Measurements from ENCODE around the gene LCE3D. TPM values are rescaled to one million over a fixed set of nuclear protein-coding genes. Genes with fewer than 3 reads are reported as not detected.

Gene LCE3D
- polyA plus RNA-seq, 1 of the 3 experiments (the other 2 are of a cell fraction): not detected

- H3K79me2 ChIP-seq (ENCODE audit: insufficient read depth): no peaks in the 10 kb centered on the region
- peak; percentile 37 for DNase-seq
- no peak overlapping the region for H3K4me3 ChIP-seq (ENCODE audit: low read depth in 2 of 2, low read length in 1 of 2)
- no peaks in the 10 kb centered on the region for H3K27me3 ChIP-seq (ENCODE audit: insufficient read depth)
- TF ChIP-seq, protein P1, sequence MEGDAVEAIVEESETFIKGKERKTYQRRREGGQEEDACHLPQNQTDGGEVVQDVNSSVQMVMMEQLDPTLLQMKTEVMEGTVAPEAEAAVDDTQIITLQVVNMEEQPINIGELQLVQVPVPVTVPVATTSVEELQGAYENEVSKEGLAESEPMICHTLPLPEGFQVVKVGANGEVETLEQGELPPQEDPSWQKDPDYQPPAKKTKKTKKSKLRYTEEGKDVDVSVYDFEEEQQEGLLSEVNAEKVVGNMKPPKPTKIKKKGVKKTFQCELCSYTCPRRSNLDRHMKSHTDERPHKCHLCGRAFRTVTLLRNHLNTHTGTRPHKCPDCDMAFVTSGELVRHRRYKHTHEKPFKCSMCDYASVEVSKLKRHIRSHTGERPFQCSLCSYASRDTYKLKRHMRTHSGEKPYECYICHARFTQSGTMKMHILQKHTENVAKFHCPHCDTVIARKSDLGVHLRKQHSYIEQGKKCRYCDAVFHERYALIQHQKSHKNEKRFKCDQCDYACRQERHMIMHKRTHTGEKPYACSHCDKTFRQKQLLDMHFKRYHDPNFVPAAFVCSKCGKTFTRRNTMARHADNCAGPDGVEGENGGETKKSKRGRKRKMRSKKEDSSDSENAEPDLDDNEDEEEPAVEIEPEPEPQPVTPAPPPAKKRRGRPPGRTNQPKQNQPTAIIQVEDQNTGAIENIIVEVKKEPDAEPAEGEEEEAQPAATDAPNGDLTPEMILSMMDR (IDR thresholded peaks at IDR 0.05): peak; percentile 36; the same call in 1 of the 2 replicates
- TF ChIP-seq CHD2 (IDR thresholded peaks at IDR 0.05; ENCODE audit: low read length, partially characterized antibody) (no peak), TAF1 (IDR thresholded peaks at IDR 0.05; ENCODE audit: borderline replicate concordance, low read depth, low read length) (no peak), RCOR1 (IDR thresholded peaks at IDR 0.05; ENCODE audit: low read length) (no peak)
- POLR2A ChIA-PET: no interaction called here
- H3K4me2 ChIP-seq: no peak overlapping the region
- no peaks in the 10 kb centered on the region for H4K20me1 ChIP-seq (ENCODE audit: insufficient read depth)
- H3K9me3 ChIP-seq: peaks cover 3% of the 10 kb centered on the region; the same call in 1 of the 2 replicates
- no peak overlapping the region for H2AFZ ChIP-seq (ENCODE audit: low read depth)
- no peak overlapping the region for H3K27ac ChIP-seq (ENCODE audit: low read depth in 2 of 2, low read length in 1 of 2)
- H3F3A ChIP-seq (replicated peaks; ENCODE audit: insufficient read depth): no peaks in the 10 kb centered on the region
- no peaks in the 10 kb centered on the region for H3K36me3 ChIP-seq (replicated peaks in 1 of 2; ENCODE audit: control insufficient read depth in 1 of 2, insufficient read depth in 2 of 2, low read length in 1 of 2)
- WGBS (ENCODE audit: low lambda C conversion rate): 7% methylated on average over 14 of the region's 29 CpGs
- CTCF ChIA-PET: interaction anchor here (2.2 kb wide), 1 partner anchor 31 kb away, joined by 7 read pairs; no protein-coding TSS in a partner anchor
- H3K9ac ChIP-seq: no peak overlapping the region
- no peaks in the 10 kb centered on the region for H3K9me2 ChIP-seq
- H3K4me1 ChIP-seq (ENCODE audit: control insufficient read depth in 1 of 2, insufficient read depth in 2 of 2, low read depth in 1 of 2, low read length in 1 of 2): no peaks in the 10 kb centered on the region
Observed at GRCh38 chr1:152623203-152623844, 43.0 kb upstream of the LCE3D start.

DNA sequence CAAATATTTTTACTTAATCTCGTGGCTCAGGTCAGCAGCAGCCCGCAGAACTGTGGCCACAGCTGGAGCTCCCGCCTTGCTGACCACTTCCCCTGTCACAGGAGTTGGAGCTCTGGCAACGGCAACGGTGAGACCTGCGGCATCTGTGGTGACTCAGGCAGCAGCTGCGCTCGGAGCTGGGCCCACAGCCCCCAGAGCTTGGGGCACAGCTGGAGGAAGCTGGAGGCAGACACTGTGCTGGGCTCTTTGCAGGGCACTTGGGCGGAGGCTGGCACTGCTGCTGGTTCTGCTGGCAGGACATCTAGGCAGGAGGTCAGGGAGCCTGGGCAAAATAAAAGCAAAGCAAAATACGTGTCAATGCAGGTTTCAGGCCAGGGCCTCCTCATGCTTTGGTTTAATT is 42.5 kb upstream of the LCE3D start, which contains the start of gene LCE3A:
Gene LCE3A (minus strand): TSS at position 301 of the 400 bp plus-strand sequence. CDS start 0 bp downstream, at position 301.
- H3K4me3 ChIP-seq (ENCODE audit: low read depth in 2 of 2, low read length in 1 of 2): no peak within 1 kb of the TSS
- no peak within 1 kb of the TSS for H3K27ac ChIP-seq (ENCODE audit: low read depth in 2 of 2, low read length in 1 of 2)
- no peaks in the 10 kb centered on the region for H3K27me3 ChIP-seq (ENCODE audit: insufficient read depth)
- H3F3A ChIP-seq (replicated peaks; ENCODE audit: insufficient read depth): no peaks in the 10 kb centered on the region
- peaks cover 8% of the 10 kb centered on the region; the same call in 1 of the 2 replicates for H3K9me3 ChIP-seq
- H3K9me2 ChIP-seq: no peaks in the 10 kb centered on the region
- TF ChIP-seq RXRA (IDR thresholded peaks at IDR 0.05; ENCODE audit: borderline replicate concordance, low read depth) (no peak), MXI1 (IDR thresholded peaks at IDR 0.05; ENCODE audit: low read depth, low read length) (no peak), NFIC (IDR thresholded peaks at IDR 0.05; ENCODE audit: borderline replicate concordance) (no peak), IRF3 (IDR thresholded peaks at IDR 0.05; ENCODE audit: low read depth, low read length) (no peak), TAF1 (IDR thresholded peaks at IDR 0.05; ENCODE audit: borderline replicate concordance, low read depth, low read length) (no peak), EP300 (IDR thresholded peaks at IDR 0.05; ENCODE audit: borderline replicate concordance in 1 of 2, low read depth in 1 of 2, low read length in 1 of 2) (no peak), MEF2A (IDR thresholded peaks at IDR 0.05; ENCODE audit: borderline replicate concordance, low read depth) (no peak), GATA2 (CRISPR knock-in tag; IDR thresholded peaks at IDR 0.05) (no peak), POLR2AphosphoS5 (IDR thresholded peaks at IDR 0.05; ENCODE audit: low read depth, low read length) (no peak), ELF1 (IDR thresholded peaks at IDR 0.05) (no peak), CHD2 (IDR thresholded peaks at IDR 0.05; ENCODE audit: low read length, partially characterized antibody) (no peak), GABPA (IDR thresholded peaks at IDR 0.05; ENCODE audit: low read depth) (no peak), RCOR1 (IDR thresholded peaks at IDR 0.05; ENCODE audit: low read length) (no peak), NRF1 (IDR thresholded peaks at IDR 0.05; ENCODE audit: low read depth, low read length) (no peak), TCF12 (IDR thresholded peaks at IDR 0.05) (no peak), RAD21 (IDR thresholded peaks at IDR 0.05; ENCODE audit: low read length) (no peak), SIN3A (IDR thresholded peaks at IDR 0.05; ENCODE audit: borderline replicate concordance, low read depth, low read length) (no peak), FOXM1 (IDR thresholded peaks at IDR 0.05; ENCODE audit: low read depth) (no peak)
- TF ChIP-seq, protein P1 (IDR thresholded peaks at IDR 0.05): no peak
- TF ChIP-seq, protein P2, sequence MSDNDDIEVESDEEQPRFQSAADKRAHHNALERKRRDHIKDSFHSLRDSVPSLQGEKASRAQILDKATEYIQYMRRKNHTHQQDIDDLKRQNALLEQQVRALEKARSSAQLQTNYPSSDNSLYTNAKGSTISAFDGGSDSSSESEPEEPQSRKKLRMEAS (IDR thresholded peaks at IDR 0.05; ENCODE audit: low read depth): no peak
- no peak within 1 kb of the TSS for H2AFZ ChIP-seq (ENCODE audit: low read depth)
- no peak within 1 kb of the TSS for H3K4me2 ChIP-seq
- CTCF ChIA-PET: interaction anchor here (2.2 kb wide), 1 partner anchor 32 kb away, joined by 7 read pairs; no protein-coding TSS in a partner anchor
- H3K4me1 ChIP-seq (ENCODE audit: control insufficient read depth in 1 of 2, insufficient read depth in 2 of 2, low read depth in 1 of 2, low read length in 1 of 2): no peaks in the 10 kb centered on the region
- H3K79me2 ChIP-seq (ENCODE audit: insufficient read depth): no peaks in the 10 kb centered on the region
- no peak for DNase-seq
- POLR2A ChIA-PET: no interaction called here
- no peaks in the 10 kb centered on the region for H4K20me1 ChIP-seq (ENCODE audit: insufficient read depth)
- H3K36me3 ChIP-seq (replicated peaks in 1 of 2; ENCODE audit: control insufficient read depth in 1 of 2, insufficient read depth in 2 of 2, low read length in 1 of 2): no peaks in the 10 kb centered on the region
- WGBS (ENCODE audit: low lambda C conversion rate): 15% methylated on average over 7 of the region's 10 CpGs
- H3K9ac ChIP-seq: no peak within 1 kb of the TSS
